GM23338 (cell line): Measurements from ENCODE around the gene PDIA2. TPM values are rescaled to one million over a fixed set of nuclear protein-coding genes. Genes with fewer than 3 reads are reported as not detected.

Source experiments
- ATAC-seq: fragments of 200-7000 bp; cut with Tn5 transposase; 3 replicates; pipeline ENCODE4 v1.9.1; 2020
- DNase-seq: peaks from one replicate; pipeline ENCODE4 v3.0.0-alpha.2; 2015; ENCODE audit warnings: low spot score
- H2AFZ ChIP-seq: fragments of 200-600 bp; sonication (generic); 2 replicates; pipeline ENCODE4 v1.8.0; 2016; ENCODE audit warnings: antibody characterized with exemption, mild to moderate bottlenecking, moderate library complexity
- H3F3A ChIP-seq: fragments of 200-600 bp; sonication (generic); replicated peaks from 2 replicates; pipeline ENCODE4 v1.8.0; 2017; ENCODE audit warnings: antibody characterized with exemption, mixed run types, low read depth
- H3K27ac ChIP-seq: fragments of 200-600 bp; sonication (generic); 2 replicates; pipeline ENCODE4 v1.6.1; 2016; ENCODE audit warnings: low read depth
- H3K27me3 ChIP-seq: fragments of 200-600 bp; sonication (generic); 2 replicates; pipeline ENCODE4 v1.8.0; 2016; ENCODE audit warnings: mild to moderate bottlenecking, mixed run types, moderate library complexity; ENCODE audit not compliant: insufficient read depth
- H3K36me3 ChIP-seq: fragments of 200-600 bp; sonication (generic); 2 replicates; pipeline ENCODE4 v1.8.0; 2016; ENCODE audit warnings: mild to moderate bottlenecking; ENCODE audit not compliant: insufficient read depth
- H3K4me1 ChIP-seq: fragments of 200-600 bp; sonication (generic); 2 replicates; pipeline ENCODE4 v1.8.0; 2016; ENCODE audit warnings: mild to moderate bottlenecking, moderate library complexity; ENCODE audit not compliant: insufficient read depth
- H3K4me2 ChIP-seq: fragments of 200-600 bp; sonication (generic); 2 replicates; pipeline ENCODE4 v1.7.1; 2017; ENCODE audit warnings: mixed run types
- H3K4me3 ChIP-seq: fragments of 200-600 bp; sonication (generic); 2 replicates; pipeline ENCODE4 v1.6.1; 2016; ENCODE audit warnings: mixed run types
- H3K79me2 ChIP-seq: fragments of 200-600 bp; sonication (generic); replicated peaks from 2 replicates; pipeline ENCODE4 v1.8.0; 2017; ENCODE audit warnings: mild to moderate bottlenecking; ENCODE audit not compliant: insufficient read depth
- H3K9me2 ChIP-seq: fragments of 200-600 bp; sonication (generic); 2 replicates; pipeline ENCODE4 v1.8.0; 2017; ENCODE audit not compliant: insufficient read depth
- H4K20me1 ChIP-seq: fragments of 200-600 bp; sonication (generic); replicated peaks from 2 replicates; pipeline ENCODE4 v1.8.0; 2017; ENCODE audit warnings: mild to moderate bottlenecking; ENCODE audit not compliant: insufficient read depth
- H3K27ac Mint-ChIP-seq: 2 replicates; pipeline ENCODE4 v1.8.0; 2020; ENCODE audit warnings: inconsistent platforms, mild to moderate bottlenecking, moderate library complexity, mixed read lengths
- H3K27me3 Mint-ChIP-seq: 3 replicates; pipeline ENCODE4 v1.8.0; 2022; ENCODE audit warnings: low read depth, mild to moderate bottlenecking, moderate library complexity, mixed read lengths, inconsistent platforms; ENCODE audit not compliant: insufficient read depth, poor library complexity
- H3K36me3 Mint-ChIP-seq: 3 replicates; pipeline ENCODE4 v1.8.0; 2021; ENCODE audit warnings: low read depth, mild to moderate bottlenecking, inconsistent platforms, moderate library complexity, mixed read lengths
- H3K4me1 Mint-ChIP-seq: 3 replicates; pipeline ENCODE4 v1.8.0; 2020; ENCODE audit warnings: mild to moderate bottlenecking, inconsistent platforms, mixed read lengths
- H3K4me3 Mint-ChIP-seq: 3 replicates; pipeline ENCODE4 v1.8.0; 2021; ENCODE audit warnings: moderate library complexity, mild to moderate bottlenecking, inconsistent platforms, mixed read lengths
- H3K9me3 Mint-ChIP-seq: 3 replicates; pipeline ENCODE4 v1.8.0; 2020; ENCODE audit warnings: moderate library complexity, mild to moderate bottlenecking, inconsistent platforms, mixed read lengths
- CREB1 ChIP-seq: fragments of 250-450 bp; sonication (Bioruptor Pico); IDR thresholded peaks from 2 replicates; pipeline ENCODE4 v1.5.0; 2020; ENCODE audit warnings: low read depth, mild to moderate bottlenecking, moderate library complexity
- EZH2 ChIP-seq: fragments of 200-600 bp; sonication (generic); IDR thresholded peaks from one replicate; pipeline ENCODE4 v1.8.0; 2017; ENCODE audit warnings: antibody characterized with exemption, mild to moderate bottlenecking, low read depth; ENCODE audit not compliant: unreplicated experiment
- EZH2phosphoT487 ChIP-seq: fragments of 200-600 bp; sonication (generic); IDR thresholded peaks from one replicate; pipeline ENCODE4 v1.8.1; 2018; ENCODE audit warnings: antibody characterized with exemption; ENCODE audit not compliant: unreplicated experiment
- JUNB ChIP-seq: IDR thresholded peaks from one replicate; pipeline ENCODE4 v1.6.1; 2016; ENCODE audit warnings: antibody characterized with exemption; ENCODE audit not compliant: unreplicated experiment
- NANOG ChIP-seq: IDR thresholded peaks from 2 replicates; pipeline ENCODE4 v1.6.1; 2016; ENCODE audit warnings: antibody characterized with exemption, borderline replicate concordance
- POLR2AphosphoS5 ChIP-seq: IDR thresholded peaks from 2 replicates; pipeline ENCODE4 v1.6.1; 2016; ENCODE audit warnings: antibody characterized with exemption, low read depth
- STAT1 ChIP-seq: IDR thresholded peaks from one replicate; pipeline ENCODE4 v1.6.1; 2016; ENCODE audit warnings: antibody characterized with exemption; ENCODE audit not compliant: unreplicated experiment
- ZNF114 ChIP-seq: fragments of 250-450 bp; sonication (Bioruptor Pico); IDR thresholded peaks from 2 replicates; pipeline ENCODE4 v1.5.0; 2020; ENCODE audit warnings: mild to moderate bottlenecking, moderate library complexity
- ZNF331 ChIP-seq: fragments of 250-450 bp; sonication (Bioruptor Pico); IDR thresholded peaks from 2 replicates; pipeline ENCODE4 v1.5.0; 2020; ENCODE audit warnings: low read depth, mild to moderate bottlenecking, moderate library complexity
- polyA plus RNA-seq: library from polyadenylated mRNA; unstranded; fragments of >200 nt; fragmentation: Nextera tagmentation; extraction: Ambion mirVana; gene quantifications from 2 replicates; pipeline ENCODE4 v1.2.1, GENCODE V29; 2016
- total RNA-seq: library from RNA; depleted of rRNA; stranded (reverse); fragments of >200 nt; shearing (Covaris generic); gene quantifications from 2 replicates; pipeline ENCODE4 v1.2.3, GENCODE V29; 2014
- TF ChIP-seq, protein P1 (sequence below): fragments of 250-450 bp; sonication (Bioruptor Pico); IDR thresholded peaks from 2 replicates; pipeline ENCODE4 v1.5.0; 2020; ENCODE audit warnings: mild to moderate bottlenecking, moderate library complexity
- TF ChIP-seq, protein P2 (sequence below), 2 experiments: fragments of 200-600 bp in 1 of 2; sonication (generic) in 1 of 2; conservative IDR thresholded peaks; 2 replicates each; pipeline versions ENCODE4 v1.5.1 to v1.6.1; 2016 to 2017; ENCODE audit warnings: antibody characterized with exemption in 2 of 2, low read depth in 2 of 2, mild to moderate bottlenecking in 2 of 2, moderate library complexity in 1 of 2
- TF ChIP-seq, protein P3 (sequence below): IDR thresholded peaks from one replicate; pipeline ENCODE4 v1.6.1; 2018; ENCODE audit warnings: antibody characterized with exemption; ENCODE audit not compliant: unreplicated experiment
- TF ChIP-seq, protein P4 (sequence below): IDR thresholded peaks from 2 replicates; pipeline ENCODE4 v1.6.1; 2016; ENCODE audit warnings: antibody characterized with exemption

PDIA2 gene
- total and polyA plus RNA-seq, 2 experiments from 2014 or later: 0.39 to 0.87 TPM

DNA sequence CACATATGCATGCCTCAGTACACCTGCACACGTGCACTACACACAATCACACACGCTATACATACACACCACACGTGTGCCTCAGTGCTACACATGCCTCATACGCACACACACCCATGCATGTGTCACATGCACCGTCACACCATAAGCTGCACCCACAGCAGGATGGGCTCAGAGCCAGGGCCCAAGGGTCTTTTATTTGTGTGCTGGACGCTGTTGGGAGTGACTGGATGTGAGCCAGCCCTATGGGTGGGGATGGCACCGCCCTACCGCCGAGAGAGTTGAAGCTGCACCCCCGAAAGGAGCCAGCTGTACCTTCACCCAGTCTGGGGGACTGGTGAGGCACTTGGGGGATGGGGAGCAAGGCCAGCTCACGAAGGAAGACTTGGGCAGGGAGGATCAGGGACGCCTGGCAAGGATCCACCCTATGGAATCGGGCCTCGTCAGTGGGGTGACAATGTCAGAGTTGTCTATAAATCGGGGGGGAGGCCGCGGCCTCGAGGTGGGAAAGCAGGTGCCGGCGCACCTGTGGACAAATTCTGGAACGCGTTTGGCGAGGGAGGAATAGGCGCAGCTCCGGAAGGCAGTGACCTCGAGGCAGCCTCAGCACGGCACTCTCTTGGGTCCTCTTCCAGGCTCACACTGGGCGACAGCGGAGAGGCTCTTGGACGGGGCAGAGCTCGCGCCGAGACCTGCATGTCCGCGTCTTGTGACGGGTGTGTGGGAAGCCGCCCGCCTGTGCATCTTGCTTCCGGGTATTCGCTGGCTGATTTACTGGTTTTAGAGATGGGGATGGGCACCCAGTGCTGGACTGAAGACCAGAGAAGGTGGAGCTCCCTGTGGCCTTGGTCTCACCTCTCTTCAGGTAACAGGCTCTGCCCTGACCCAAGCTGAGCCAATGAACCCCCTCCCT is 14.6 kb upstream of the PDIA2 start:
- H3K4me3 Mint-ChIP-seq: no peak overlapping the region
- H3K27ac Mint-ChIP-seq: no peak overlapping the region; the same call in 1 of the 2 replicates
- H4K20me1 ChIP-seq: no peaks in the 10 kb centered on the region
- H3K36me3 Mint-ChIP-seq: peaks cover 2% of the 10 kb centered on the region; the same call in 1 of the 3 replicates
- H3K27me3 ChIP-seq: no peaks in the 10 kb centered on the region
- no peaks in the 10 kb centered on the region for H3K79me2 ChIP-seq
- no peaks in the 10 kb centered on the region for H3K4me1 Mint-ChIP-seq
- H3F3A ChIP-seq: 0 out of 2 replicates have a peak, but pooled peaks cover 3% of the 10 kb centered on the region
- no peaks in the 10 kb centered on the region; the same call in 2 of the 3 replicates for H3K9me3 Mint-ChIP-seq
- H3K36me3 ChIP-seq: no peaks in the 10 kb centered on the region
- no peak overlapping the region for H3K27ac ChIP-seq
- peaks cover 12% of the 10 kb centered on the region for H3K27me3 Mint-ChIP-seq
- TF ChIP-seq CREB1 (CRISPR knock-in tag) (no peak), POLR2AphosphoS5 (no peak), EZH2phosphoT487 (no peak), STAT1 (no peak), NANOG (no peak), EZH2 (no peak), ZNF331 (CRISPR knock-in tag) (no peak), JUNB (no peak), ZNF114 (CRISPR knock-in tag) (no peak)
- TF ChIP-seq, protein P1, sequence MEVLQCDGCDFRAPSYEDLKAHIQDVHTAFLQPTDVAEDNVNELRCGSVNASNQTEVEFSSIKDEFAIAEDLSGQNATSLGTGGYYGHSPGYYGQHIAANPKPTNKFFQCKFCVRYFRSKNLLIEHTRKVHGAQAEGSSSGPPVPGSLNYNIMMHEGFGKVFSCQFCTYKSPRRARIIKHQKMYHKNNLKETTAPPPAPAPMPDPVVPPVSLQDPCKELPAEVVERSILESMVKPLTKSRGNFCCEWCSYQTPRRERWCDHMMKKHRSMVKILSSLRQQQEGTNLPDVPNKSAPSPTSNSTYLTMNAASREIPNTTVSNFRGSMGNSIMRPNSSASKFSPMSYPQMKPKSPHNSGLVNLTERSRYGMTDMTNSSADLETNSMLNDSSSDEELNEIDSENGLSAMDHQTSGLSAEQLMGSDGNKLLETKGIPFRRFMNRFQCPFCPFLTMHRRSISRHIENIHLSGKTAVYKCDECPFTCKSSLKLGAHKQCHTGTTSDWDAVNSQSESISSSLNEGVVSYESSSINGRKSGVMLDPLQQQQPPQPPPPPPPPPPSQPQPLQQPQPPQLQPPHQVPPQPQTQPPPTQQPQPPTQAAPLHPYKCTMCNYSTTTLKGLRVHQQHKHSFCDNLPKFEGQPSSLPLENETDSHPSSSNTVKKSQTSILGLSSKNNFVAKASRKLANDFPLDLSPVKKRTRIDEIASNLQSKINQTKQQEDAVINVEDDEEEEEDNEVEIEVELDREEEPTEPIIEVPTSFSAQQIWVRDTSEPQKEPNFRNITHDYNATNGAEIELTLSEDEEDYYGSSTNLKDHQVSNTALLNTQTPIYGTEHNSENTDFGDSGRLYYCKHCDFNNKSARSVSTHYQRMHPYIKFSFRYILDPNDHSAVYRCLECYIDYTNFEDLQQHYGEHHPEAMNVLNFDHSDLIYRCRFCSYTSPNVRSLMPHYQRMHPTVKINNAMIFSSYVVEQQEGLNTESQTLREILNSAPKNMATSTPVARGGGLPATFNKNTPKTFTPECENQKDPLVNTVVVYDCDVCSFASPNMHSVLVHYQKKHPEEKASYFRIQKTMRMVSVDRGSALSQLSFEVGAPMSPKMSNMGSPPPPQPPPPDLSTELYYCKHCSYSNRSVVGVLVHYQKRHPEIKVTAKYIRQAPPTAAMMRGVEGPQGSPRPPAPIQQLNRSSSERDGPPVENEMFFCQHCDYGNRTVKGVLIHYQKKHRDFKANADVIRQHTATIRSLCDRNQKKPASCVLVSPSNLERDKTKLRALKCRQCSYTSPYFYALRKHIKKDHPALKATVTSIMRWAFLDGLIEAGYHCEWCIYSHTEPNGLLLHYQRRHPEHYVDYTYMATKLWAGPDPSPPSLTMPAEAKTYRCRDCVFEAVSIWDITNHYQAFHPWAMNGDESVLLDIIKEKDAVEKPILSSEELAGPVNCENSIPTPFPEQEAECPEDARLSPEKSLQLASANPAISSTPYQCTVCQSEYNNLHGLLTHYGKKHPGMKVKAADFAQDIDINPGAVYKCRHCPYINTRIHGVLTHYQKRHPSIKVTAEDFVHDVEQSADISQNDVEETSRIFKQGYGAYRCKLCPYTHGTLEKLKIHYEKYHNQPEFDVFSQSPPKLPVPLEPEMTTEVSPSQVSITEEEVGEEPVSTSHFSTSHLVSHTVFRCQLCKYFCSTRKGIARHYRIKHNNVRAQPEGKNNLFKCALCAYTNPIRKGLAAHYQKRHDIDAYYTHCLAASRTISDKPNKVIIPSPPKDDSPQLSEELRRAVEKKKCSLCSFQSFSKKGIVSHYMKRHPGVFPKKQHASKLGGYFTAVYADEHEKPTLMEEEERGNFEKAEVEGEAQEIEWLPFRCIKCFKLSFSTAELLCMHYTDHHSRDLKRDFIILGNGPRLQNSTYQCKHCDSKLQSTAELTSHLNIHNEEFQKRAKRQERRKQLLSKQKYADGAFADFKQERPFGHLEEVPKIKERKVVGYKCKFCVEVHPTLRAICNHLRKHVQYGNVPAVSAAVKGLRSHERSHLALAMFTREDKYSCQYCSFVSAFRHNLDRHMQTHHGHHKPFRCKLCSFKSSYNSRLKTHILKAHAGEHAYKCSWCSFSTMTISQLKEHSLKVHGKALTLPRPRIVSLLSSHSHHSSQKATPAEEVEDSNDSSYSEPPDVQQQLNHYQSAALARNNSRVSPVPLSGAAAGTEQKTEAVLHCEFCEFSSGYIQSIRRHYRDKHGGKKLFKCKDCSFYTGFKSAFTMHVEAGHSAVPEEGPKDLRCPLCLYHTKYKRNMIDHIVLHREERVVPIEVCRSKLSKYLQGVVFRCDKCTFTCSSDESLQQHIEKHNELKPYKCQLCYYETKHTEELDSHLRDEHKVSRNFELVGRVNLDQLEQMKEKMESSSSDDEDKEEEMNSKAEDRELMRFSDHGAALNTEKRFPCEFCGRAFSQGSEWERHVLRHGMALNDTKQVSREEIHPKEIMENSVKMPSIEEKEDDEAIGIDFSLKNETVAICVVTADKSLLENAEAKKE (CRISPR knock-in tag): no peak
- TF ChIP-seq, protein P2, sequence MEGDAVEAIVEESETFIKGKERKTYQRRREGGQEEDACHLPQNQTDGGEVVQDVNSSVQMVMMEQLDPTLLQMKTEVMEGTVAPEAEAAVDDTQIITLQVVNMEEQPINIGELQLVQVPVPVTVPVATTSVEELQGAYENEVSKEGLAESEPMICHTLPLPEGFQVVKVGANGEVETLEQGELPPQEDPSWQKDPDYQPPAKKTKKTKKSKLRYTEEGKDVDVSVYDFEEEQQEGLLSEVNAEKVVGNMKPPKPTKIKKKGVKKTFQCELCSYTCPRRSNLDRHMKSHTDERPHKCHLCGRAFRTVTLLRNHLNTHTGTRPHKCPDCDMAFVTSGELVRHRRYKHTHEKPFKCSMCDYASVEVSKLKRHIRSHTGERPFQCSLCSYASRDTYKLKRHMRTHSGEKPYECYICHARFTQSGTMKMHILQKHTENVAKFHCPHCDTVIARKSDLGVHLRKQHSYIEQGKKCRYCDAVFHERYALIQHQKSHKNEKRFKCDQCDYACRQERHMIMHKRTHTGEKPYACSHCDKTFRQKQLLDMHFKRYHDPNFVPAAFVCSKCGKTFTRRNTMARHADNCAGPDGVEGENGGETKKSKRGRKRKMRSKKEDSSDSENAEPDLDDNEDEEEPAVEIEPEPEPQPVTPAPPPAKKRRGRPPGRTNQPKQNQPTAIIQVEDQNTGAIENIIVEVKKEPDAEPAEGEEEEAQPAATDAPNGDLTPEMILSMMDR (conservative IDR thresholded peaks at IDR 0.05; ENCODE audit: low read depth in 2 of 2): no peak
- TF ChIP-seq, protein P3, sequence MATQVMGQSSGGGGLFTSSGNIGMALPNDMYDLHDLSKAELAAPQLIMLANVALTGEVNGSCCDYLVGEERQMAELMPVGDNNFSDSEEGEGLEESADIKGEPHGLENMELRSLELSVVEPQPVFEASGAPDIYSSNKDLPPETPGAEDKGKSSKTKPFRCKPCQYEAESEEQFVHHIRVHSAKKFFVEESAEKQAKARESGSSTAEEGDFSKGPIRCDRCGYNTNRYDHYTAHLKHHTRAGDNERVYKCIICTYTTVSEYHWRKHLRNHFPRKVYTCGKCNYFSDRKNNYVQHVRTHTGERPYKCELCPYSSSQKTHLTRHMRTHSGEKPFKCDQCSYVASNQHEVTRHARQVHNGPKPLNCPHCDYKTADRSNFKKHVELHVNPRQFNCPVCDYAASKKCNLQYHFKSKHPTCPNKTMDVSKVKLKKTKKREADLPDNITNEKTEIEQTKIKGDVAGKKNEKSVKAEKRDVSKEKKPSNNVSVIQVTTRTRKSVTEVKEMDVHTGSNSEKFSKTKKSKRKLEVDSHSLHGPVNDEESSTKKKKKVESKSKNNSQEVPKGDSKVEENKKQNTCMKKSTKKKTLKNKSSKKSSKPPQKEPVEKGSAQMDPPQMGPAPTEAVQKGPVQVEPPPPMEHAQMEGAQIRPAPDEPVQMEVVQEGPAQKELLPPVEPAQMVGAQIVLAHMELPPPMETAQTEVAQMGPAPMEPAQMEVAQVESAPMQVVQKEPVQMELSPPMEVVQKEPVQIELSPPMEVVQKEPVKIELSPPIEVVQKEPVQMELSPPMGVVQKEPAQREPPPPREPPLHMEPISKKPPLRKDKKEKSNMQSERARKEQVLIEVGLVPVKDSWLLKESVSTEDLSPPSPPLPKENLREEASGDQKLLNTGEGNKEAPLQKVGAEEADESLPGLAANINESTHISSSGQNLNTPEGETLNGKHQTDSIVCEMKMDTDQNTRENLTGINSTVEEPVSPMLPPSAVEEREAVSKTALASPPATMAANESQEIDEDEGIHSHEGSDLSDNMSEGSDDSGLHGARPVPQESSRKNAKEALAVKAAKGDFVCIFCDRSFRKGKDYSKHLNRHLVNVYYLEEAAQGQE: no peak
- TF ChIP-seq, protein P4, sequence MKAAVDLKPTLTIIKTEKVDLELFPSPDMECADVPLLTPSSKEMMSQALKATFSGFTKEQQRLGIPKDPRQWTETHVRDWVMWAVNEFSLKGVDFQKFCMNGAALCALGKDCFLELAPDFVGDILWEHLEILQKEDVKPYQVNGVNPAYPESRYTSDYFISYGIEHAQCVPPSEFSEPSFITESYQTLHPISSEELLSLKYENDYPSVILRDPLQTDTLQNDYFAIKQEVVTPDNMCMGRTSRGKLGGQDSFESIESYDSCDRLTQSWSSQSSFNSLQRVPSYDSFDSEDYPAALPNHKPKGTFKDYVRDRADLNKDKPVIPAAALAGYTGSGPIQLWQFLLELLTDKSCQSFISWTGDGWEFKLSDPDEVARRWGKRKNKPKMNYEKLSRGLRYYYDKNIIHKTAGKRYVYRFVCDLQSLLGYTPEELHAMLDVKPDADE: no peak
- no peak overlapping the region for H3K4me2 ChIP-seq
- no peaks in the 10 kb centered on the region for H3K9me2 ChIP-seq
- DNase-seq (no peak), ATAC-seq (peak; percentile 11; the same call in 2 of the 3 replicates)
- no peak overlapping the region for H2AFZ ChIP-seq
- no peaks in the 10 kb centered on the region for H3K4me1 ChIP-seq
- no peak overlapping the region for H3K4me3 ChIP-seq
